IMR-90 (cell line): Measurements from ENCODE around the gene ST3GAL3. TPM values are rescaled to one million over a fixed set of nuclear protein-coding genes. Genes with fewer than 3 reads are reported as not detected.

Source experiments
- ATAC-seq: fragments of 200-7000 bp; cut with Tn5 transposase; 2 replicates; pipeline ENCODE4 v1.9.1; 2020; ENCODE audit warnings: low read depth, mild to moderate bottlenecking, moderate library complexity
- BruUV-seq: library from RNA; stranded (reverse); fragments of 400-500 nt; replicated peaks from 2 replicates; lab custom pipeline; 2021; lab: Mats Ljungman, UMichigan
- CTCF ChIA-PET: fragments of 300-600 bp; formaldehyde crosslinking; extraction: SDS; loops from one replicate; lab custom pipeline; 2021; ENCODE audit warnings: antibody characterized with exemption; lab: Yijun Ruan, JAX
- POLR2A ChIA-PET: fragments of 300-600 bp; sonication (Branson Sonifier 250); formaldehyde crosslinking; loops from one replicate; lab custom pipeline; 2022; ENCODE audit warnings: antibody characterized with exemption; ENCODE audit not compliant: unreplicated experiment; lab: Charles Lee
- DNase-seq: peaks from one replicate; pipeline ENCODE4 v3.0.0; 2013
- H2AFZ ChIP-seq: replicated peaks from 2 replicates; pipeline ENCODE3; 2013; ENCODE audit warnings: low read length, mild to moderate bottlenecking; ENCODE audit not compliant: poor library complexity
- H2AK5ac ChIP-seq: 2 replicates; pipeline ENCODE4 v1.6.1; 2013; ENCODE audit warnings: low read depth, low read length, inconsistent platforms
- H2AK9ac ChIP-seq: replicated peaks from 2 replicates; pipeline ENCODE3; 2013; ENCODE audit warnings: mild to moderate bottlenecking, low read depth, low read length, moderate library complexity; ENCODE audit not compliant: poor library complexity
- H2BK120ac ChIP-seq: 2 replicates; pipeline ENCODE4 v1.6.1; 2013; ENCODE audit warnings: low read depth, low read length, inconsistent platforms
- H2BK15ac ChIP-seq: 3 replicates; pipeline ENCODE4 v1.6.1; 2013; ENCODE audit warnings: low read depth, low read length, inconsistent platforms
- H2BK20ac ChIP-seq: 2 replicates; pipeline ENCODE4 v1.6.1; 2013; ENCODE audit warnings: low read depth, mild to moderate bottlenecking, inconsistent platforms, low read length, moderate library complexity
- H2BK5ac ChIP-seq: 2 replicates; pipeline ENCODE4 v1.6.1; 2013; ENCODE audit warnings: mild to moderate bottlenecking, low read depth, low read length, inconsistent platforms; ENCODE audit not compliant: poor library complexity, severe bottlenecking
- H3K14ac ChIP-seq: replicated peaks from 2 replicates; pipeline ENCODE4 v1.6.1; 2013; ENCODE audit warnings: low read depth, low read length, inconsistent platforms
- H3K18ac ChIP-seq: 2 replicates; pipeline ENCODE4 v1.6.1; 2013; ENCODE audit warnings: low read depth, low read length, control low read depth
- H3K23ac ChIP-seq: 2 replicates; pipeline ENCODE4 v1.6.1; 2013; ENCODE audit warnings: low read depth, low read length, inconsistent platforms
- H3K27ac ChIP-seq: 2 replicates; pipeline ENCODE4 v1.5.1; 2013; ENCODE audit warnings: mild to moderate bottlenecking, control low read depth, low read length; ENCODE audit not compliant: insufficient read depth
- H3K27me3 ChIP-seq: 2 replicates; pipeline ENCODE4 v1.6.1; 2013; ENCODE audit warnings: low read length; ENCODE audit not compliant: control insufficient read depth, insufficient read depth
- H3K36me3 ChIP-seq: 2 replicates; pipeline ENCODE4 v1.6.1; 2013; ENCODE audit warnings: low read length, mixed read lengths; ENCODE audit not compliant: control insufficient read depth, insufficient read depth
- H3K4ac ChIP-seq: 2 replicates; pipeline ENCODE4 v1.6.1; 2013; ENCODE audit warnings: low read depth, low read length, inconsistent platforms
- H3K4me1 ChIP-seq: 2 replicates; pipeline ENCODE4 v1.6.1; 2013; ENCODE audit warnings: low read length, mixed read lengths; ENCODE audit not compliant: control insufficient read depth, insufficient read depth
- H3K4me2 ChIP-seq: 2 replicates; pipeline ENCODE4 v1.6.1; 2013; ENCODE audit warnings: low read depth, mild to moderate bottlenecking, control low read depth, low read length, moderate library complexity
- H3K4me3 ChIP-seq: 2 replicates; pipeline ENCODE4 v1.5.1; 2013; ENCODE audit warnings: low read depth, mild to moderate bottlenecking, control low read depth, low read length, moderate library complexity; ENCODE audit not compliant: insufficient read depth
- H3K56ac ChIP-seq: 2 replicates; pipeline ENCODE4 v1.6.1; 2013; ENCODE audit warnings: low read length, inconsistent platforms; ENCODE audit not compliant: insufficient read depth; ENCODE audit errors: extremely low read depth
- H3K79me1 ChIP-seq, 2 experiments: 2 replicates each; pipeline ENCODE4 v1.6.1; 2013; ENCODE audit warnings: low read length in 2 of 2, inconsistent platforms in 1 of 2, low read depth in 1 of 2
- H3K9ac ChIP-seq: 2 replicates; pipeline ENCODE4 v1.6.1; 2013; ENCODE audit warnings: low read depth, low read length, control low read depth
- H3K9me1 ChIP-seq: 2 replicates; pipeline ENCODE4 v1.6.1; 2013; ENCODE audit warnings: low read length, inconsistent platforms; ENCODE audit not compliant: insufficient read depth
- H3K9me3 ChIP-seq: 2 replicates; pipeline ENCODE4 v1.6.1; 2013; ENCODE audit warnings: low read length; ENCODE audit not compliant: control insufficient read depth, insufficient read depth
- H4K20me1 ChIP-seq: 2 replicates; pipeline ENCODE4 v1.6.1; 2013; ENCODE audit warnings: low read length, inconsistent platforms; ENCODE audit not compliant: insufficient read depth
- H4K5ac ChIP-seq: 2 replicates; pipeline ENCODE4 v1.6.1; 2013; ENCODE audit warnings: mild to moderate bottlenecking, low read depth, low read length, control low read depth
- H4K8ac ChIP-seq, 2 experiments: 2 replicates each; pipeline ENCODE4 v1.6.1; 2013; ENCODE audit warnings: low read depth in 2 of 2, low read length in 2 of 2, control low read depth in 1 of 2, inconsistent platforms in 1 of 2
- H4K91ac ChIP-seq: 2 replicates; pipeline ENCODE4 v1.6.1; 2013; ENCODE audit warnings: low read depth, low read length, inconsistent platforms; ENCODE audit not compliant: insufficient read depth
- BHLHE40 ChIP-seq: fragments of 150-350 bp; IDR thresholded peaks from 2 replicates; pipeline ENCODE4 v1.6.1; 2016; ENCODE audit warnings: mild to moderate bottlenecking, low read depth, low read length
- ELK1 ChIP-seq: fragments of 150-350 bp; IDR thresholded peaks from 2 replicates; pipeline ENCODE4 v1.6.1; 2016; ENCODE audit warnings: low read depth, mild to moderate bottlenecking, low read length, moderate library complexity, borderline replicate concordance
- FOS ChIP-seq: fragments of 150-350 bp; IDR thresholded peaks from 2 replicates; pipeline ENCODE4 v1.6.1; 2016; ENCODE audit warnings: low read depth, low read length
- MAFK ChIP-seq: IDR thresholded peaks from 2 replicates; pipeline ENCODE4 v1.6.1; 2012; ENCODE audit warnings: low read depth, low read length, improper control_type of control experiment
- MAZ ChIP-seq: IDR thresholded peaks from 2 replicates; pipeline ENCODE4 v1.6.1; 2012; ENCODE audit warnings: low read depth, mild to moderate bottlenecking, low read length, improper control_type of control experiment, moderate library complexity, borderline replicate concordance
- MXI1 ChIP-seq: IDR thresholded peaks from 2 replicates; pipeline ENCODE4 v1.6.1; 2012; ENCODE audit warnings: low read depth, mild to moderate bottlenecking, low read length, moderate library complexity, borderline replicate concordance
- NFE2L2 ChIP-seq: fragments of 150-350 bp; IDR thresholded peaks from 2 replicates; pipeline ENCODE4 v1.6.1; 2016; ENCODE audit warnings: low read depth, mild to moderate bottlenecking, low read length
- POLR2A ChIP-seq: IDR thresholded peaks from 2 replicates; pipeline ENCODE4 v1.6.1; 2012; ENCODE audit warnings: mild to moderate bottlenecking, low read depth, low read length
- RAD21 ChIP-seq: IDR thresholded peaks from 2 replicates; pipeline ENCODE4 v1.6.1; 2012; ENCODE audit warnings: low read length, improper control_type of control experiment
- RFX5 ChIP-seq: IDR thresholded peaks from 2 replicates; pipeline ENCODE4 v1.8.0; 2012; ENCODE audit warnings: low read depth, mild to moderate bottlenecking, low read length, moderate library complexity
- WGBS, 2 experiments: methylation state at CpG; one replicate each; pipeline versions ENCODE4 v1.1.5 to v1.1.7; 2013; ENCODE audit warnings: missing lambda C conversion rate in 2 of 2; ENCODE audit not compliant: insufficient read length in 1 of 2; ENCODE audit errors: extremely low coverage in 2 of 2; 5-methylcytosine and 5-hydroxymethylcytosine counted together
- dilution Hi-C: fragments of 300-500 bp; cut with HindIII; formaldehyde crosslinking; loops from one replicate; pipeline ENCODE4 v1.14.3; 2018; ENCODE audit warnings: low sequenced_read_pairs; ENCODE audit not compliant: unreplicated experiment
- in situ Hi-C: fragments of 300-500 bp; cut with MboI; formaldehyde crosslinking; loops from 3 replicates; pipeline ENCODE4 v1.14.3; 2019; ENCODE audit warnings: low sequenced_read_pairs, inconsistent platforms, mixed read lengths
- intact Hi-C: fragments of 100-400 bp; cut with micrococcal nuclease; formaldehyde crosslinking; loops from 2 replicates; pipeline ENCODE4 v1.10.0; 2022
- polyA plus RNA-seq, 3 experiments: library from polyadenylated mRNA; depleted of rRNA; stranded (reverse); fragments of >200 nt; gene quantifications; 2 replicates each; pipeline ENCODE4 v1.2.3, GENCODE V29; 2012; ENCODE audit warnings: low replicate concordance in 1 of 3
- total RNA-seq: library from RNA; depleted of rRNA; stranded (reverse); fragments of >200 nt; gene quantifications from 2 replicates; pipeline ENCODE4 v1.2.3, GENCODE V29; 2012
- TF ChIP-seq, protein P1 (sequence below): fragments of 150-350 bp; IDR thresholded peaks from 2 replicates; pipeline ENCODE4 v1.6.1; 2017; ENCODE audit warnings: mild to moderate bottlenecking, antibody characterized with exemption, low read length, low read depth

ST3GAL3 gene
- total and polyA plus RNA-seq, 2 of the 4 experiments (the other 2 are of a cell fraction): 12.0 to 14.8 TPM

GRCh38 chr1:43822040-43822690 is 114.8 kb downstream of the ST3GAL3 start (continued):
- peak; percentile 73; the same call in 1 of the 2 replicates for TF ChIP-seq BHLHE40

DNA sequence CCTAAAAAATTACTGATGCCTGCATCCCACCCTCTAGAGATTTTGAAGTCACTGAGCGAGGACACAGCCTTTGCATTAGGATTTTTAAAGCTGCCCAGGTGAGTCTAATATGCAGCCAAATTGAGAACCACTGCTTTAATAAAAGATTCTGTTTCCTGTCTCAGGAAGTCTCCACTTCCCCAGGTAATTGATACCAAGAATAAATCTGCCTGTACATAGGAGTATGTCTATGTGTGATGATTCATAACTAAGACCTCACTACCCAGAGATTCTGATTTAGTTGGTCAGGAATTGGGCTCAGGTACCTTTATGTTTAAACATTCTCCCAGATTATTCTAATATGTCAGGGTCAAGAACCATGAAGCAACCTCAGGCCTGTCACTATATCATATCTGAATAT is 117.5 kb downstream of the ST3GAL3 start:
- DNase-seq (no peak), ATAC-seq (no peak)
- Histone ChIP-seq H4K8ac (no peak overlapping the region), H3K79me1 (peaks cover 10 to 22% of the 10 kb centered on the region in 2 experiments; a peak in 3 of 4 replicates), H3K18ac (no peak overlapping the region), H3K9me3 (no peaks in the 10 kb centered on the region), H3K14ac (no peak overlapping the region), H2BK120ac (no peak overlapping the region), H4K91ac (no peak overlapping the region), H3K27me3 (no peaks in the 10 kb centered on the region), H3K9me1 (peaks cover 3% of the 10 kb centered on the region), H4K5ac (no peak overlapping the region), H3K9ac (no peak overlapping the region), H2AFZ (no peak overlapping the region), H4K20me1 (peaks cover 3% of the 10 kb centered on the region; the same call in 1 of the 2 replicates), H3K4me3 (no peak overlapping the region), H2BK5ac (no peak overlapping the region), H3K27ac (no peak overlapping the region), H2AK5ac (no peak overlapping the region), H3K4ac (no peak overlapping the region), H2BK20ac (no peak overlapping the region), H3K4me1 (peaks cover 2% of the 10 kb centered on the region; the same call in 1 of the 2 replicates), H2BK15ac (no peak overlapping the region), H3K4me2 (no peak overlapping the region), H2AK9ac (no peak overlapping the region), H3K36me3 (no peaks in the 10 kb centered on the region; the same call in 1 of the 2 replicates), H3K56ac (no peak overlapping the region), H3K23ac (no peak overlapping the region)
- dilution Hi-C loops: no loop called here
- in situ Hi-C loops: no loop called here
- TF ChIP-seq RAD21 (no peak), ELK1 (no peak), RFX5 (no peak), MAFK (no peak), FOS (no peak), NFE2L2 (no peak), MXI1 (no peak), MAZ (no peak), POLR2A (no peak), BHLHE40 (no peak)
- TF ChIP-seq, protein P1, sequence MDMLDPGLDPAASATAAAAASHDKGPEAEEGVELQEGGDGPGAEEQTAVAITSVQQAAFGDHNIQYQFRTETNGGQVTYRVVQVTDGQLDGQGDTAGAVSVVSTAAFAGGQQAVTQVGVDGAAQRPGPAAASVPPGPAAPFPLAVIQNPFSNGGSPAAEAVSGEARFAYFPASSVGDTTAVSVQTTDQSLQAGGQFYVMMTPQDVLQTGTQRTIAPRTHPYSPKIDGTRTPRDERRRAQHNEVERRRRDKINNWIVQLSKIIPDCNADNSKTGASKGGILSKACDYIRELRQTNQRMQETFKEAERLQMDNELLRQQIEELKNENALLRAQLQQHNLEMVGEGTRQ: no peak
- ChIA-PET CTCF (no interaction called here), POLR2A (no interaction called here)
- BruUV-seq: no TSS peak
- intact Hi-C loops: no loop called here
- no CpG with 5 or more reads among the region's 1 CpG for WGBS, 2 experiments
